HG03469 (cell line): ENCODE data around the gene HOATZ.

Experiments used
- ATAC-seq: cut with Tn5 transposase; IDR thresholded peaks from one replicate; pipeline ENCODE4 v1.9.1; 2021; ENCODE audit warnings: mild to moderate bottlenecking, moderate library complexity, moderate number of reproducible peaks; ENCODE audit not compliant: unreplicated experiment

The HOATZ gene

DNA sequence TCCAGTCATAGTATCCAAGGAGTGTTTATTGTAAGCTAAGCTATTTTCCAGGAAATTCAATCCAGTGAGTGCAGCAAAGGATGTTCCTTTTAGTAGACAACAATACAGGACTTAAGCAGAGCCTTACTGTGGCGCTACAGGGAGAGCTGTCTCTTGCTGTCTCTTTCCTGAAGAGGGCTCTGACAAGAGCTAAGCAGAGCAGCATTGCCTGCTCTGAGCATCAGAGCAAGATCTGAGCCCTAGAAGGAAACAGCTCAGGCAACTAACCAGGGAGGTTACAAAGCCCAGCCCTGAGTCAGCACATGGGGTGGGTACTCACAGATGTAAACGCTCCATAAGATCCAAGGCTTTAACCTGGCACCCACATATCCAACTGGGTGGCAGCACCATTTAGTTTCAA, 33.9 kb downstream of the HOATZ start:
- ATAC-seq, result no peak

- no peak for ATAC-seq
Measured at GRCh38 chr11:111549196-111549868, 34.8 kb downstream of the HOATZ start.

DNA sequence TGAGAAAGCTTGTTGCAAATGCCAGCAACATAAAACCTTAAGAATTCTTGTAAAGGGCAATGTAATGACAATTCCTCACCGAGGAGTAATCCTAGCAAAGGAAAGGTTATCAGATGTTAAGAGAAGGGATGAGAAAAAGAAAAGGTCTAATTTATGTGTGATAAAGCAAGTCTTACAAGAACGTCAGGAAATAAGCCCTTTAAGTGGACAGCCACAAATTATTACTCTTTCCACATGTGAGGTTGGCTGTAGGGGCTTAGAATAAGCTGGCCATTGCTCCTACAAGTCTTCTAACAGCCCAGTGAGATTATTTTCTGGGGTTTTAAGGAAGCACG, 35.3 kb downstream of the HOATZ start:
- no peak for ATAC-seq

DNA sequence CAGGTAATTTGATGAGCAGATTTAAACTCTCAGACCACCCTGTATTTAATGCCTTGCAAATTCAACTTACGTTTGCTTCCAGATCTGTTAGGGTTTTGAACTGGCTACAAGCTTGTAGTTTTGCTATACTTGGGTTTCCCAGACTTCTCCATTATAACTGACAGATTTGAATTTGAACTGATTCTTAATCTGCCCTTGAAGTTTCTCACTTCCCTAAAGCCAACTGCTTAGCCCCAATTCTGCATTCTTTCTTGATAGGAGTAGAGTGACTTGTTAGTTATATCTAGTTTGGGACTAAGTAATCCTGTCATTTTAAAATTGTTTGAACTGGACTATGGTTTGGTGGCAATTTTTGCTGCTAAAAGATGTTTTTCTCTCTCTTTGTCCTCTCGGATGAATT, 35.7 kb downstream of the HOATZ start:
- ATAC-seq, result no peak

GRCh38 chr11:111554532-111554931, 40.0 kb downstream of the HOATZ start:
- no peak for ATAC-seq

DNA sequence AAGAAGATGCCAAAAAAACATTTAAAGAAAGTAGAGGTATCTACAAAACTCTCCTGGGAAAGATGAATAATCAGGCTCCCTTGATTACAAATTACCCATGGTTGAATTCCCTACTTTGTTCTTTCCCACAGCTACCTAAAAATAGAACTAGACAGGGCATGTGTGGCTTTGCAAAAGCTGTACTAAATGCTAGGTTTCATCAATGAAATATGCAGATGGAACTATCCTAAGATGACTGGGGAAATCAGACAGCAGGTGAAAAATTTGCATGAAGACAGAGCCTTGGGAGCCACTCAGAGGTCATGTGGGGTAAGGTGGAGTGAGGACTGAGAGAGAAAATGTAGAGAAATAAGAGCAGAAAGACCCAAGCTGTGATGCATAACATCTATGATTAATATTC, 40.7 kb downstream of the HOATZ start:
- ATAC-seq, result no peak

GRCh38 chr11:111557425-111558111, 43.0 kb downstream of the HOATZ start:
- no peak for ATAC-seq

- ATAC-seq, result no peak
Measured at GRCh38 chr11:111559800-111560464, 45.4 kb downstream of the HOATZ start.

GRCh38 chr11:111560800-111561199, 46.2 kb downstream of the HOATZ start:
- no peak for ATAC-seq

DNA sequence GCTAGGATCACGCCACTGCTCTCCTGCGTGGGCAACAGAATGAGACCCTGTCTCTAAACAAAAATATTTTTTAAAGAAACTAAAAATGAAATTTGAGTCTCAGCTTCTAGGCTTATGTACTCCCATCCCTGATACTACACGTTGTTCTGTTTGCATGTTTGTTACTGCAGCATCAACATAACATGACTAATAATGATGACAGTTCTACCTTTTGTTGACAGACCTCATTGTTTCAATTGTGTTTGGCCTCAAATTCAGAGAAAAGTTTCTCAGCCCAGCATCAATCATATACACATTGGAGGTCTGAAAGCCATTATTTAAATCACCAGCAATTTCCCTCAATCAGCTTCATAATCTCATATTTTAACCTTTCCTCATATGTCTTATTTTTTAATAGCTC, 46.7 kb downstream of the HOATZ start:
- no peak for ATAC-seq

GRCh38 chr11:111561791-111562325, 47.3 kb downstream of the HOATZ start:
- no peak for ATAC-seq

DNA sequence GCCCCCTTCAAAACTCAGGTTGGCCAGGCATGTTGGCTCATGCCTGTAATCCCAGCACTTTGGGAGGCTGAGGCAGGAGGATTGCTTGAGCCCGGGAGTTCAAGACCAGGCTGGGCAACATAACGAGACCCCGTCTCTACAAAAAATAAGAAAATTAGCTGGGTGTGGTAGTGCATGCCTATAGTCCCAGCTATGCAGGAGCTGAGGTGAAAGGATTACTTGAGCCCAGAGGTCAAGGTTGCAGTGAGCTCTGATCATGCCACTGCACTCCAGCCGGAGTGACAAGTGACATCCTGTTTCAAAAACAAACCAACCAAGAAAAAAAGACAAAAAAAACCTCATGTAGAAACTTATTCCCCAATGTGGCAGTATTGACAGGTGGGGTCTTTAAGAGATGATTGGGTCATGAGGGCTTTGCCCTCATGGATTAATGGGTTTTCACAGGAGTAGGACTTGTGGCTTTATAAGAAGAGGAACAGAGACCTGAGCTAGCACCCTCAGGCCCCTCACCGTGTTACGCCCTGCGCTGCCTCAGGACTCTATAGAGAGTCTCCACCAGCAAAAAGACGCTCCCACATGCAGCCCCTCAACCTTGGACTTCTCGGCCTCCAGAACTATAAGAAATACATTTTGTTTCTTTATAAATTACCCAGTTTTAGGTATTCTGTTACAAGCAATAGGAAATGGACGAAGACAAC, 48.3 kb downstream of the HOATZ start:
- no peak for ATAC-seq

GRCh38 chr11:111565114-111565720, 50.6 kb downstream of the HOATZ start:
- no peak for ATAC-seq

DNA sequence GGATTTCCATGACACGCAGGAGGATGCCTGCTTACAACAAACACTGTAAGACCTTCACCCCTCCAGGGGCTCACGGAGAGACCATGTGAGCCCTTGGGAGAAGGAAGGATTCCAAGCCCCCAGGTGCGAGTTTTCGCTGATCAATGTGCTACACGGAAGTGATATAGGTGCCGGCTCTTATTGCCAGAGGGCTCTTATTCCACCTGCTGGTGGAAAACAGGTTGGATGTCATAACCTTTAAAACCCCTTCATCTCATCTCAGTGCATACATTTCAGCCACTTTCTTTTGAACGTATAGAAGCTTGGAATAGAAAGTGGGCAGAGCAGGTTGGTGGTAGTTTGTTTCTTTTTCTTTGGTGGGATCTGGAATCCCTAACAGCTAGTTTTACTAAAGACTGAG, 51.7 kb downstream of the HOATZ start:
- no peak for ATAC-seq

GRCh38 chr11:111569476-111569875, 54.9 kb downstream of the HOATZ start:
- no peak for ATAC-seq

DNA sequence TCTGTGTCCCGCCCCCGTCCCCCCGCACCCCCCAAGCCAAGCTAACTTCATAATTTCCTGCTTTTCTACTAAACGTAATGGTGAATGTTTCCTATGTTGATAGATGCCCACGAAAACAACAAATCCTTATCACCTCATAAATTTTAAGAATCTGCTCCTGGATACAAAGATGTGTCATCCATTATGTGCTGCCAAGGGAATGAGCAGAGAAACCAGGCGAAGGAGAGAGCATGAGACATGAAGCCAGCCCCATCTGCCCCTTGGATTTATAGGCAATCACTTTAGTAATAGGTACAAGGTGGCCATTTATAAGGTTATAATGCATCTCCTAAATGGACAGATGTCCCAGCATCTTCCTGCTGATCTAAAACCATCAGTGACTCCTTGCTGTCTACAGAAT, 56.2 kb downstream of the HOATZ start:
- ATAC-seq, result no peak

- no peak for ATAC-seq
Measured at GRCh38 chr11:111571829-111572501, 57.4 kb downstream of the HOATZ start.

- ATAC-seq, result no peak
Measured at GRCh38 chr11:111572581-111572980, 58.0 kb downstream of the HOATZ start.

GRCh38 chr11:111573821-111574249, 59.3 kb downstream of the HOATZ start:
- no peak for ATAC-seq
